Measurements from ENCODE around the gene PPFIBP2. TPM values are rescaled to one million over a fixed set of nuclear protein-coding genes. Genes with fewer than 3 reads are reported as not detected.

Gene PPFIBP2
- total RNA-seq, 4 donors from 2014 or later, result 7.5 to 12.5 (median 10.0) TPM

GRCh38 chr11:7609521-7609920, 95.7 kb downstream of the PPFIBP2 start:
- Histone ChIP-seq H3K27ac (replicated peaks in 1 of 4) (no peak overlapping the region), H3K27me3 (no peaks in the 10 kb centered on the region), H3K4me1 (peaks cover 6 to 14% (median 10%) of the 10 kb centered on the region in 4 donors), H3K9me3 (no peaks in the 10 kb centered on the region), H3K4me3 (no peak overlapping the region), H3K36me3 (peaks cover 0 to 14% (median 3%) of the 10 kb centered on the region in 4 donors)
- intact Hi-C loops (cut with DNase I), result no loop called here
- no peak for DNase-seq (ENCODE audit: extremely low spot score)
- TF ChIP-seq POLR2A (IDR thresholded peaks at IDR 0.05; ENCODE audit: low read depth) (no peak), EP300 (IDR thresholded peaks at IDR 0.05) (no peak), CTCF (IDR thresholded peaks at IDR 0.05) (no peak), POLR2AphosphoS5 (IDR thresholded peaks at IDR 0.05) (no peak)

GRCh38 chr11:7610393-7610792, 96.6 kb downstream of the PPFIBP2 start:
- Histone ChIP-seq H3K4me3 (no peak overlapping the region), H3K27me3 (no peaks in the 10 kb centered on the region), H3K4me1 (peaks cover under 1 to 14% (median 5%) of the 10 kb centered on the region in 4 donors), H3K27ac (replicated peaks in 1 of 4) (no peak overlapping the region), H3K36me3 (peaks cover 0 to 14% (median 3%) of the 10 kb centered on the region in 4 donors), H3K9me3 (no peaks in the 10 kb centered on the region)
- TF ChIP-seq POLR2A (IDR thresholded peaks at IDR 0.05; ENCODE audit: low read depth) (no peak), EP300 (IDR thresholded peaks at IDR 0.05) (no peak), CTCF (IDR thresholded peaks at IDR 0.05) (no peak), POLR2AphosphoS5 (IDR thresholded peaks at IDR 0.05) (no peak)
- 97% methylated on average over 3 of the region's 3 CpGs for WGBS
- intact Hi-C loops (cut with DNase I), result no loop called here
- no peak for DNase-seq (ENCODE audit: extremely low spot score)

GRCh38 chr11:7611411-7611810, 97.6 kb downstream of the PPFIBP2 start:
- WGBS, result 91% methylated on average over 1 of the region's 1 CpG
- no peaks in the 10 kb centered on the region for H3K9me3 ChIP-seq
- peaks cover 0 to 14% (median 2%) of the 10 kb centered on the region in 4 donors for H3K4me1 ChIP-seq
- peaks cover 0 to 14% (median 4%) of the 10 kb centered on the region in 4 donors for H3K36me3 ChIP-seq
- H3K27me3 ChIP-seq, result no peaks in the 10 kb centered on the region
- H3K27ac ChIP-seq (replicated peaks in 1 of 4), result no peak overlapping the region
- intact Hi-C loops (cut with DNase I), result no loop called here
- TF ChIP-seq EP300 (IDR thresholded peaks at IDR 0.05) (no peak), CTCF (IDR thresholded peaks at IDR 0.05) (no peak), POLR2AphosphoS5 (IDR thresholded peaks at IDR 0.05) (no peak)
- H3K4me3 ChIP-seq, result no peak overlapping the region
- DNase-seq (ENCODE audit: extremely low spot score), result no peak

GRCh38 chr11:7612056-7612660, 98.4 kb downstream of the PPFIBP2 start:
- peaks cover 0 to 18% (median 8%) of the 10 kb centered on the region in 4 donors for H3K36me3 ChIP-seq
- no peaks in the 10 kb centered on the region for H3K9me3 ChIP-seq
- intact Hi-C loops (cut with DNase I), result no loop called here
- no peak overlapping the region for H3K27ac ChIP-seq (replicated peaks in 1 of 4)
- WGBS, result 80% methylated on average over 7 of the region's 7 CpGs
- TF ChIP-seq POLR2AphosphoS5 (IDR thresholded peaks at IDR 0.05) (no peak), EP300 (IDR thresholded peaks at IDR 0.05) (no peak), CTCF (IDR thresholded peaks at IDR 0.05) (no peak), POLR2A (IDR thresholded peaks at IDR 0.05; ENCODE audit: low read depth) (no peak)
- no peaks in the 10 kb centered on the region for H3K27me3 ChIP-seq
- no peak overlapping the region for H3K4me3 ChIP-seq
- H3K4me1 ChIP-seq, result peaks cover 0 to 14% (median 2%) of the 10 kb centered on the region in 4 donors
- DNase-seq (ENCODE audit: extremely low spot score), result no peak

Measured in esophagus muscularis mucosa (tissue), 4 donors.